HG02938 (cell line): ENCODE data around the gene PPM1H.
"Not testable (repeated sequence)": the region's sequence is repeated elsewhere in the genome, so short reads cannot be mapped to it uniquely, and the experiment has no call there.

Experiments
- ATAC-seq: cut with Tn5 transposase; IDR thresholded peaks from one replicate; pipeline ENCODE4 v1.9.1; 2021; ENCODE audit warnings: mild to moderate bottlenecking, moderate library complexity; ENCODE audit not compliant: unreplicated experiment

The PPM1H gene, protein sequence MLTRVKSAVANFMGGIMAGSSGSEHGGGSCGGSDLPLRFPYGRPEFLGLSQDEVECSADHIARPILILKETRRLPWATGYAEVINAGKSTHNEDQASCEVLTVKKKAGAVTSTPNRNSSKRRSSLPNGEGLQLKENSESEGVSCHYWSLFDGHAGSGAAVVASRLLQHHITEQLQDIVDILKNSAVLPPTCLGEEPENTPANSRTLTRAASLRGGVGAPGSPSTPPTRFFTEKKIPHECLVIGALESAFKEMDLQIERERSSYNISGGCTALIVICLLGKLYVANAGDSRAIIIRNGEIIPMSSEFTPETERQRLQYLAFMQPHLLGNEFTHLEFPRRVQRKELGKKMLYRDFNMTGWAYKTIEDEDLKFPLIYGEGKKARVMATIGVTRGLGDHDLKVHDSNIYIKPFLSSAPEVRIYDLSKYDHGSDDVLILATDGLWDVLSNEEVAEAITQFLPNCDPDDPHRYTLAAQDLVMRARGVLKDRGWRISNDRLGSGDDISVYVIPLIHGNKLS

DNA sequence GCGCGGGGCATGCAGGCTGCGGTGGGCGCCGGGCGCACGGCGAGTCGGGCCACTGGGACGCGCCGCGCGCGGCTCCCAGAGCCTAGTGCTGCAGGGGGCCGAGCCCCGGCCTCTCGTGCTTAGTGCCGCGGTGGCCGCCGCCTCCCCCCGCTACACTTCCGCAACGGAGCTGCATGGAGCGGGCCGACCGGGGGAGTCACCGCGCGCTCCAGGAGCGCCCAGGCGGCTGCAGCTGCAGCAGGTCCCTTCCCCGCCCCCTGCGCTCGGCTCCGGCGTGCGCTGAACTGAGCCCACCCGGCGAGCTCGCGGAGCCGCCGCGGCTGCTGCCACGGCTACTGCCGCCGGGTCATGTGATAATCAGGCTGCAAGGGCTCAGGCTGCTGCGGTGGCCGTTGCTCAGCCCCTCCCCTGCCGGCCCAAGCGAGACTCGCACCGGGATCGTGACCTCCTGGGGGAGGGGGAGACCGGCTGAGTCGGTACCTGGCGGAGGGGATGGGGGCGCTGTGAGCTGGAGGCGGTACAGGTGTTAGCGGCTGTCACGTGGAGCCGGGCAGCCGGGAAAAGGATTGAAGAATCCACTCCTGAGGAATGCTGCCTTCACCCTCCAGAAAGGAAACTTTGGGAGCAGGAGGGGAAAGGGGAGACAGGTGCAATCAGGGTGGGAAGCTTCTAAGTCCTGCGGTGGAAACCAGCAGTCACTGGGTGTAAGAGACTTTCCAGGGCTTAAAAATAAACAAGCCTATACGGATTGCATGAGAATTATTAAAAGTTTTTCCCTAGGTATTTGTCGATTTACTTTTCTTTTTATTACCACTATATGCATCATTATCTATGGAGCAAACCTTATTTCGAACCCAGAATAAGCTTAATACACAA lies at the start of gene PPM1H:
Gene PPM1H (minus strand): TSS at position 352 of the 876 bp plus-strand sequence. CDS start 414 bp downstream, outside the sequence.
- ATAC-seq, result peak; percentile 73

DNA sequence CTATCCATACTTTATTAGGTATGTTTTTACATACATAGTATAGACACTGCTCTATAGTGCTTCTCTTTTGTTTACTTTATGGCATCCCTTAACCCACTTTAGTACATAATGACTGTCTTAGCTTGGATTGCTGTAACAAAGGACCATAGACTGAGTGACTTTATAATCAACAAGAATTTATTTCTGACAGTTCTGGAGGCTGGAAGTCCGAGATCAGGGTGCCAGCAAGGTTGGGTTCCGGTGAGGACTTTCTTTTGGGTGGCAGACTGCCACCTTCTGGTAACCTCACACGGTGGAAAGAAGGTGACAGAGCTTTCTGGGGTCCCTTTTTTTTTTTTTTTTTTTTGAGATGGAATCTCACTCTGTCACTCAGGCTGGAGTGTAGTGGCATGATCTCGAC lies 48.6 kb upstream of the PPM1H start:
- no peak for ATAC-seq

DNA sequence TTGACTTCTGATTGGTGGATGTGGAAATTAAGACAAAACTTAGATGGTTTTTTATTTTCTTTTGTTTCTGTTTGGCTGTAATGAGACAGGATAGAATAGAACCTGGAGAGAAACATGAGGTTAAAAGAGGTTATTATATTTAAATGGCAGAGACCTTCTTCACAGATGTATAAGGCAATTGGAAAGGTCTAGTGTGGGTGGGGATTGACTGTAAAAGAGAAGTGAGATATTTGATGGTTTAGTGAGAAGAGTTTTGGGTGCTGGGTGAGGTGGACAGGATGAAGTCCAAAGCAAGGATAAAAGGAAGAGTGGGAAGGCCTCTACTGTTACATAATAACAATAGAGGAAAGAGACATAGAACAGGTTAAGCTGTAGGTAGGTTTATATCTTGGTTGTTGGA lies 43.8 kb upstream of the PPM1H start:
- no peak for ATAC-seq

DNA sequence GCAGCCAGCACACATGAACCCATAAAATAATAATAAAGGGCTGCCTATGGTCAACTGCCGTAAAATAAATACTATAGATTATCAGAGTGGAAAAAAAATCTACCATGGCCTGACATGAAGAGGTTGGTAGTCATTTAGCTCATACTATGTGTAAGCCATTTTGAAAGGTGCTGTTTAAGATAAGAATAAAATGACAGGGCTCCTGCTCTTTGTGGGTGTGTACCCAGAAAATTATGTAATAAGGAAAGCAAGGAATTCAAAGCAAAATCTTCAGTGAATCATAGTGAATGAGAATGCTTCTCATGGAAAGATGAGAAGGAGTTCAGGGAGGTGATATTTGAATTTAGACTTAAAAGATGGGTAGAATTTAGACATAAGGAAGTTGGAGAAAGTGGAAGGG lies 42.9 kb upstream of the PPM1H start:
- no peak for ATAC-seq

GRCh38 chr12:62977418-62977817 lies 42.5 kb upstream of the PPM1H start:
- ATAC-seq, result no peak

DNA sequence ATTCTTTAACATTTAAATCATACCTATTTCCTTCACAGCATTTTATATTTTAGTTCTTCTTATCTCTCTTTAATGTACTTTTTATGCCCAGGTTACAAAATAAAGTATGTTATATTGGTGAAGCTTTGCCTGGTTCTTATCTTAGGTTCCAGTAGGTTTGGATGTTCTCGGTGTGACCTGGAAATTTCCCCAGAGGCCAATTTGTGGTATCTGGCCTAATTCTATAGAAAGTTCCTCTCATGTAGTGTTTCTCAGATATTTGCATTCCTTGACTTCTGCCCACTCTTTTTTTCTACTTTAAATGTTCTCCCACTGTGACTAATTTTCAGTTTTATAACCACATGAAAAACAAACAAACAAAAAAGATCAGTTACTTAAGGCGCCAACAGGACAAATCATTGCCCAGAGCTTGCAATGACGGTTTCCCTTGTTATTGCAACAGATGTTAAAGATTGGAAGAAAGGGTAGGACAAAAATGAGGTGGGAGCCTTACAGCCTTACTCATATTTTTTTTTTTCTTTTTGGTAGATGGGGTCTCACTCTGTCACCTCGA lies 41.2 kb upstream of the PPM1H start:
- no peak for ATAC-seq

GRCh38 chr12:62971769-62972525 lies 37.0 kb upstream of the PPM1H start:
- no peak for ATAC-seq

- no peak for ATAC-seq
These were observed 34.7 kb upstream of the PPM1H start for GRCh38 chr12:62969695-62970094.

GRCh38 chr12:62967701-62968100 lies 32.8 kb upstream of the PPM1H start:
- ATAC-seq, result no peak

- no peak for ATAC-seq
These were observed 32.1 kb upstream of the PPM1H start for GRCh38 chr12:62966990-62967506.

DNA sequence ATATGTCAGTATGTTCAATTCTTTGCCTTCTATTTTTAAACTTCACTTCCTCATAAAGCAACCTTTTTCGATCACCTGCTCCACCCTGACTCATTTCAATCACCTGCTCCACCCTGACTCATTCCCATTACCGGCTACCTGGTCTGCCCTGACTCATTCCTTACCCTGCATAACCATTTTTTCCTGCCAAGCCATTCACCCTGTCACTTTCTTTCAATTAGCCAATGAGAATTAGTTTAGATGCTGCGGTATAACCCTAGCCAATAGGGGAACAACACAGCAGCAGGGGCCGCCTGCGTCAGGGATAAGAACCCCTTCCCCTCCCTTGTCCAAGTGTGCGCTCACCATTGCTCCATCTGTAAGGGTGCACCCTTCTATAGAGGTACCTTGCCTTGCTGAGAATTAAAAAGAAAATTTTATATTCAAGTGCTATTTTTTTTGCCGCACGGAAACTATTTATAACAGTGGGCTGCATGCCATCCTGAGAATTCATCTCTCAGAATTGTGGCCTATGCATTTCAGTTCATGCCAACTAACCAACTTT lies 31.6 kb upstream of the PPM1H start:
- ATAC-seq, result peak; percentile 65

- ATAC-seq, result not testable (repeated sequence)
These were observed 30.8 kb upstream of the PPM1H start for GRCh38 chr12:62965700-62966099.

DNA sequence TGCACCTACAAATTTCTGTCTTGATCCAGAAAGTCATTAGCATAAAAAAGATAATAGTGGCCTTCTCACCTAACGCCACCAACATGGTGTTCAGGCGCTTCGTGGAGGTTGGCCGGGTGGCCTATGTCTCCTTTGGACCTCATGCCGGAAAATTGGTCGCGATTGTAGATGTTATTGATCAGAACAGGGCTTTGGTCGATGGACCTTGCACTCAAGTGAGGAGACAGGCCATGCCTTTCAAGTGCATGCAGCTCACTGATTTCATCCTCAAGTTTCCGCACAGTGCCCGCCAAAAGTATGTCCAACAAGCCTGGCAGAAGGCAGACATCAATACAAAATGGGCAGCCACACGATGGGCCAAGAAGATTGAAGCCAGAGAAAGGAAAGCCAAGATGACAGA lies 30.3 kb upstream of the PPM1H start:
- ATAC-seq, result not testable (repeated sequence)

GRCh38 chr12:62963486-62964041 lies 28.6 kb upstream of the PPM1H start:
- no peak for ATAC-seq

DNA sequence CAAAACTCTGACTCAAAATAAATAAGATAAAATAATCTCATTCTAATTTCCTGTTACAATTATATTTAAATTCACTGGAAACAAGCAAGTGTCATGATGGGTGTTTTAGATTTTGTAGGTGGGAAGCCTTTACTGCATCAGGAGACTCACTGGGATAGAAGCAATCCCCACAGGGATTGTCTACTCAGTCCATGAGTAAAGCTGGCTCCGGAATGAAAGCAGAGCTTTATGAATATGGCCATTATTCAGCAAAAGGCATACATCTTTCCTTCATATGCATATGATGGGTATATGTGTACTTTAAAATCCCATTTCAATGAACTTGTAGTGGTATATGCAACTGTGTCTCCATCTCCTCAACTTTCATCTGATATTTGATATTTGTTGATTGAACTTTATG lies 25.4 kb upstream of the PPM1H start:
- ATAC-seq, result no peak

GRCh38 chr12:62959745-62960144 lies 24.8 kb upstream of the PPM1H start:
- no peak for ATAC-seq

- ATAC-seq, result no peak
These were observed 22.4 kb upstream of the PPM1H start for GRCh38 chr12:62957233-62957953.

GRCh38 chr12:62955678-62956077 lies 20.7 kb upstream of the PPM1H start:
- no peak for ATAC-seq

DNA sequence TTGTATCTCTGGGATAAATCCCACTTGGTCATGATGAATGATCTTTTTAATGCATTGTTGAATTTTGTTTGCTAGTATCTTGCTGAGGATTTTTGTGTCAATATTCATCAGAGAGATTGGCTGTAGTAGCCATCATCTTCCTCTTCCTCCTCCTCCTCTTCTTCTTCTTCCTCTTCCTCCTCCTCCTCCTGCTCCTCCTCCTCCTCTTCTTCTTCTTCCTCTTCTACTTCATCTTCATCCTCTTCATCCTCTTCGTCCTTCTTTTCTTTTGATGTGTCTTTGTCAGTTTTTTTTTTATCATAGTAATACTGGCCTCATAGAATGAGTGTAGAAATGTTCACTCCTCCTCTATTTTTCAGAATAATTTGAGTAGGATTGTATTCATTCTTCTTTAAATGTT lies 15.4 kb upstream of the PPM1H start:
- ATAC-seq, result no peak
